H1 (cell line): Measurements from ENCODE around the gene DEK. TPM values are rescaled to one million over a fixed set of nuclear protein-coding genes. Genes with fewer than 3 reads are reported as not detected.

Source experiments
- CTCF ChIA-PET: fragments of 300-600 bp; sonication (Branson Sonifier 250); formaldehyde crosslinking; loops from one replicate; lab custom pipeline; 2021; ENCODE audit not compliant: partially characterized antibody; lab: Charles Lee
- POLR2A ChIA-PET: fragments of 300-600 bp; sonication (Branson Sonifier 250); formaldehyde crosslinking; loops from one replicate; lab custom pipeline; 2021; ENCODE audit warnings: inconsistent platforms; ENCODE audit not compliant: partially characterized antibody; lab: Charles Lee
- DNase-seq, 2 experiments: peaks; one replicate each; pipeline versions ENCODE4 v3.0.0 to v3.0.0-alpha.2; 2010 to 2022; ENCODE audit warnings: low spot score in 2 of 2, low read depth in 1 of 2, mixed read lengths in 1 of 2
- FAIRE-seq: peaks from 2 replicates; lab custom pipeline; 2011; peaks lifted over from hg19 to GRCh38; lab: Jason Lieb, UNC
- H2AFZ ChIP-seq: 2 replicates; pipeline ENCODE4 v1.8.1; 2012; ENCODE audit warnings: low read length, inconsistent platforms
- H2AK5ac ChIP-seq: 2 replicates; pipeline ENCODE4 v1.6.1; 2013; ENCODE audit warnings: low read depth, low read length
- H2BK120ac ChIP-seq: replicated peaks from 2 replicates; pipeline ENCODE3; 2013; ENCODE audit warnings: low read depth, low read length, inconsistent platforms
- H2BK12ac ChIP-seq: 2 replicates; pipeline ENCODE4 v1.6.1; 2013; ENCODE audit warnings: low read depth, low read length
- H2BK15ac ChIP-seq: 2 replicates; pipeline ENCODE4 v1.6.1; 2013; ENCODE audit warnings: low read length
- H2BK20ac ChIP-seq: 2 replicates; pipeline ENCODE4 v1.6.1; 2013; ENCODE audit warnings: low read length
- H2BK5ac ChIP-seq: 2 replicates; pipeline ENCODE4 v1.6.1; 2013; ENCODE audit warnings: low read depth, low read length
- H3K14ac ChIP-seq: 2 replicates; pipeline ENCODE4 v1.6.1; 2013; ENCODE audit warnings: inconsistent platforms; ENCODE audit not compliant: insufficient read length
- H3K18ac ChIP-seq: 2 replicates; pipeline ENCODE4 v1.6.1; 2013; ENCODE audit warnings: low read length; ENCODE audit errors: extremely low read depth
- H3K23ac ChIP-seq: 2 replicates; pipeline ENCODE4 v1.6.1; 2013; ENCODE audit warnings: inconsistent platforms; ENCODE audit not compliant: insufficient read length
- H3K23me2 ChIP-seq: 2 replicates; pipeline ENCODE4 v1.6.1; 2013; ENCODE audit warnings: low read depth, low read length
- H3K27ac ChIP-seq: 2 replicates; pipeline ENCODE4 v1.6.1; 2011; ENCODE audit warnings: low read depth, low read length, inconsistent platforms
- H3K27me3 ChIP-seq, 4 experiments: replicated peaks in 1 of 4; 1 replicate in 1 of 4; 2 replicates in 3 of 4; pipeline versions ENCODE4 v1.6.1 to v1.8.1; 2011 to 2013; ENCODE audit warnings: low read length in 3 of 4, mild to moderate bottlenecking in 3 of 4, inconsistent platforms in 2 of 4, mixed read lengths in 2 of 4, moderate library complexity in 1 of 4; ENCODE audit not compliant: control insufficient read depth in 3 of 4, insufficient read depth in 3 of 4; ENCODE audit errors: extremely low read depth in 1 of 4
- H3K36me3 ChIP-seq, 4 experiments: 2 replicates each; pipeline versions ENCODE4 v1.6.1 to v1.8.1; 2011 to 2013; ENCODE audit warnings: mild to moderate bottlenecking in 4 of 4, low read length in 3 of 4, moderate library complexity in 2 of 4, control low read depth in 1 of 4, inconsistent platforms in 1 of 4; ENCODE audit not compliant: insufficient read depth in 4 of 4, control insufficient read depth in 2 of 4
- H3K4ac ChIP-seq: replicated peaks from 2 replicates; pipeline ENCODE3; 2013; ENCODE audit warnings: low read length, low read depth, mixed read lengths, inconsistent platforms; ENCODE audit not compliant: insufficient read length
- H3K4me1 ChIP-seq, 4 experiments: replicated peaks in 1 of 4; 1 replicate in 1 of 4; 2 replicates in 3 of 4; pipeline versions ENCODE4 v1.6.1 to v1.8.1; 2011 to 2013; ENCODE audit warnings: low read length in 3 of 4, inconsistent platforms in 2 of 4, mixed read lengths in 1 of 4; ENCODE audit not compliant: insufficient read depth in 4 of 4, control insufficient read depth in 3 of 4
- H3K4me2 ChIP-seq, 2 experiments: 2 replicates each; pipeline versions ENCODE4 v1.6.1 to v1.8.1; 2011 to 2013; ENCODE audit warnings: low read depth in 2 of 2, low read length in 2 of 2, control low read depth in 1 of 2, inconsistent platforms in 1 of 2, mild to moderate bottlenecking in 1 of 2; ENCODE audit not compliant: insufficient read depth in 1 of 2
- H3K4me3 ChIP-seq, 4 experiments: fragments of 200-600, 300-600 bp in 1 of 4; sonication (generic), shearing (Covaris generic), sonication (Bioruptor Twin) in 1 of 4; 2 replicates each; pipeline versions ENCODE4 v1.5.1 to v1.8.1; 2011 to 2016; ENCODE audit warnings: low read length in 4 of 4, low read depth in 3 of 4, control low read depth in 2 of 4, inconsistent platforms in 2 of 4, mild to moderate bottlenecking in 2 of 4, mixed read lengths in 1 of 4, moderate library complexity in 1 of 4; ENCODE audit not compliant: insufficient read depth in 2 of 4; ENCODE audit errors: extremely low read depth in 1 of 4
- H3K56ac ChIP-seq: replicated peaks from 2 replicates; pipeline ENCODE3; 2013; ENCODE audit warnings: low read depth, mild to moderate bottlenecking, mixed read lengths, low read length, inconsistent platforms; ENCODE audit not compliant: insufficient read length
- H3K79me1 ChIP-seq: 2 replicates; pipeline ENCODE4 v1.6.1; 2013; ENCODE audit warnings: low read depth, low read length, control low read depth
- H3K79me2 ChIP-seq, 2 experiments: 2 replicates each; pipeline versions ENCODE4 v1.6.1 to v1.8.1; 2012 to 2013; ENCODE audit warnings: low read length in 2 of 2, mild to moderate bottlenecking in 2 of 2, inconsistent platforms in 1 of 2; ENCODE audit not compliant: insufficient read depth in 2 of 2, control insufficient read depth in 1 of 2
- H3K9ac ChIP-seq, 4 experiments: replicated peaks in 1 of 4; 1 replicate in 1 of 4; 2 replicates in 3 of 4; pipeline versions ENCODE4 v1.6.1 to v1.8.1; 2011 to 2013; ENCODE audit warnings: low read depth in 3 of 4, low read length in 3 of 4, control low read depth in 2 of 4, mild to moderate bottlenecking in 2 of 4, moderate library complexity in 2 of 4, inconsistent platforms in 1 of 4; ENCODE audit errors: extremely low read depth in 1 of 4
- H3K9me3 ChIP-seq, 2 experiments: 2 replicates each; pipeline versions ENCODE4 v1.6.1 to v1.8.1; 2012 to 2013; ENCODE audit warnings: mild to moderate bottlenecking in 2 of 2, moderate library complexity in 2 of 2, control low read depth in 1 of 2, inconsistent platforms in 1 of 2, low read depth in 1 of 2, low read length in 1 of 2, mixed read lengths in 1 of 2; ENCODE audit not compliant: insufficient read depth in 2 of 2
- H4K20me1 ChIP-seq, 2 experiments: replicated peaks in 1 of 2; 2 replicates each; pipeline versions ENCODE3 to v1.8.1; 2011 to 2013; ENCODE audit warnings: inconsistent platforms in 2 of 2, low read length in 2 of 2, mild to moderate bottlenecking in 1 of 2; ENCODE audit not compliant: insufficient read depth in 2 of 2, control insufficient read depth in 1 of 2
- H4K5ac ChIP-seq: 2 replicates; pipeline ENCODE4 v1.6.1; 2013; ENCODE audit warnings: low read length, low read depth, mixed read lengths, inconsistent platforms; ENCODE audit not compliant: insufficient read length
- H4K8ac ChIP-seq: 2 replicates; pipeline ENCODE4 v1.8.0; 2013; ENCODE audit warnings: mild to moderate bottlenecking, moderate library complexity, low read length, inconsistent platforms; ENCODE audit not compliant: insufficient read depth; ENCODE audit errors: extremely low read depth
- H4K91ac ChIP-seq: replicated peaks from 2 replicates; pipeline ENCODE3; 2013; ENCODE audit warnings: low read length, mixed read lengths, inconsistent platforms; ENCODE audit not compliant: insufficient read length
- EZH2 ChIP-seq: fragments of 200-600 bp; sonication (generic); IDR thresholded peaks from 2 replicates; pipeline ENCODE4 v1.7.1; 2012; ENCODE audit warnings: low read depth, mild to moderate bottlenecking, moderate library complexity, low read length, inconsistent platforms; ENCODE audit not compliant: severe bottlenecking
- FOSL1 ChIP-seq: IDR thresholded peaks from 2 replicates; pipeline ENCODE4 v1.6.1; 2011; ENCODE audit warnings: mild to moderate bottlenecking, low read depth, low read length, moderate library complexity; ENCODE audit not compliant: insufficient read depth
- NANOG ChIP-seq: IDR thresholded peaks from 2 replicates; pipeline ENCODE4 v1.6.1; 2011; ENCODE audit warnings: low read length, low read depth, mild to moderate bottlenecking, inconsistent platforms; ENCODE audit not compliant: insufficient read depth, poor library complexity, severe bottlenecking
- POLR2AphosphoS5 ChIP-seq: IDR thresholded peaks from 2 replicates; pipeline ENCODE4 v1.6.1; 2011; ENCODE audit warnings: low read depth, low read length
- RFX5 ChIP-seq: IDR thresholded peaks from 2 replicates; pipeline ENCODE4 v1.6.1; 2011; ENCODE audit warnings: low read depth, low read length, improper control_type of control experiment, borderline replicate concordance
- RXRA ChIP-seq: IDR thresholded peaks from 2 replicates; pipeline ENCODE4 v1.6.1; 2011; ENCODE audit warnings: low read depth, mild to moderate bottlenecking, low read length, moderate library complexity; ENCODE audit not compliant: insufficient read depth
- SIRT6 ChIP-seq: IDR thresholded peaks from one replicate; pipeline ENCODE4 v1.7.1; 2012; ENCODE audit warnings: low read length, inconsistent platforms
- ZNF274 ChIP-seq: IDR thresholded peaks from 2 replicates; pipeline ENCODE4 v1.7.0; 2012; ENCODE audit warnings: low read length, borderline replicate concordance; ENCODE audit errors: extremely low read depth
- WGBS, 2 experiments: shearing (Covaris generic) in 1 of 2; methylation state at CpG; one replicate each; pipeline versions ENCODE4 v1.1.6 to v1.1.7; 2013 to 2015; ENCODE audit warnings: low lambda C conversion rate in 2 of 2, mixed read lengths in 2 of 2, inconsistent platforms in 1 of 2, low coverage in 1 of 2, missing lambda C conversion rate in 1 of 2; ENCODE audit not compliant: insufficient replicate concordance in 2 of 2, insufficient coverage in 1 of 2, insufficient read length in 1 of 2; ENCODE audit errors: extremely low coverage in 1 of 2, missing lambda C conversion rate in 1 of 2; 5-methylcytosine and 5-hydroxymethylcytosine counted together
- polyA plus RNA-seq, 7 experiments: library from polyadenylated mRNA; depleted of rRNA in 3 of 7; stranded (reverse) in 5 of 7; unstranded in 2 of 7; fragments of >200 nt in 5 of 7; fragments of 200-250 nt in 2 of 7; gene quantifications; 1 replicate in 5 of 7; 2 replicates in 1 of 7; 4 replicates in 1 of 7; pipeline versions ENCODE4 v1.2.1 to v1.2.3, GENCODE V29; 2011 to 2013; ENCODE audit warnings: missing spikeins in 2 of 7, mixed read lengths in 2 of 7
- total RNA-seq: library from RNA; stranded (reverse); fragmentation: NEBNext Ultra II Directional; extraction: Animal tissue kit (Norgen Biotek cat#: 25700); gene quantifications from 2 replicates; pipeline ENCODE4 v1.2.1, GENCODE V29; 2021

Gene DEK
- total and polyA plus RNA-seq, 2 of the 8 experiments (the other 6 are each of a cell fraction or from before 2014, with no cell fraction given) = 40.0 to 228 TPM

- DNase-seq (no peak), FAIRE-seq (no peak)
- Histone ChIP-seq H3K23me2 (peaks cover 4% of the 10 kb centered on the region; the same call in 1 of the 2 replicates), H3K56ac (no peak overlapping the region), H2BK5ac (no peak overlapping the region), H3K27me3 (peaks cover 5 to 28% (median 21%) of the 10 kb centered on the region in 4 experiments), H3K9me3 (no peaks in the 10 kb centered on the region), H4K20me1 (no peaks in the 10 kb centered on the region), H2BK15ac (no peak overlapping the region), H3K14ac (no peak overlapping the region), H3K4ac (no peak overlapping the region), H3K23ac (no peak overlapping the region), H3K4me2 (no peak overlapping the region), H3K4me3 (no peak overlapping the region), H2BK12ac (no peak overlapping the region), H3K27ac (no peak overlapping the region), H2AK5ac (no peak overlapping the region), H2BK120ac (no peak overlapping the region), H3K79me2 (no peaks in the 10 kb centered on the region), H4K91ac (no peak overlapping the region), H3K9ac (no peak overlapping the region), H2AFZ (no peak overlapping the region), H3K18ac (no peak overlapping the region), H2BK20ac (no peak overlapping the region), H3K79me1 (no peaks in the 10 kb centered on the region), H4K5ac (no peak overlapping the region), H4K8ac (no peak overlapping the region), H3K36me3 (no peaks in the 10 kb centered on the region), H3K4me1 (peaks cover 0 to 3% (median 1%) of the 10 kb centered on the region in 4 experiments; a peak in 3 of 7 replicates)
- ChIA-PET POLR2A (interaction anchor here (1.1 to 1.4 kb wide), 2 partner anchors 16 to 23 kb away, joined by 3 to 4 read pairs; partner anchors contain the start of gene DEK), CTCF (interaction anchor here (0.6 kb wide), 1 partner anchor 23 kb away, joined by 3 read pairs; no protein-coding TSS in a partner anchor)
- WGBS, 2 experiments = 69% methylated on average over 6 of the region's 6 CpGs; no CpG with 5 or more reads in 1 of the 2 experiments
- TF ChIP-seq SIRT6 (no peak), NANOG (no peak), POLR2AphosphoS5 (no peak), RFX5 (no peak), EZH2 (no peak), ZNF274 (no peak), FOSL1 (no peak), RXRA (no peak)
These were observed 15.8 kb upstream of the DEK start for GRCh38 chr6:18280084-18280483.
